Mesodermal cell (in vitro differentiated cells): Measurements from ENCODE around the gene TMEM53.

Experiments
- H3K27ac ChIP-seq: 2 replicates; pipeline ENCODE4 v1.7.0; 2013; ENCODE audit warnings: mild to moderate bottlenecking, low read depth, low read length, moderate library complexity; ENCODE audit not compliant: severe bottlenecking
- H3K36me3 ChIP-seq: 2 replicates; pipeline ENCODE4 v1.7.1; 2013; ENCODE audit warnings: mild to moderate bottlenecking, low read length, moderate library complexity; ENCODE audit not compliant: control insufficient read depth, insufficient read depth
- H3K4me1 ChIP-seq: one replicate; pipeline ENCODE4 v1.7.1; 2013; ENCODE audit warnings: mild to moderate bottlenecking, low read length; ENCODE audit not compliant: insufficient read depth, control insufficient read depth, poor library complexity, severe bottlenecking
- H3K4me3 ChIP-seq: 2 replicates; pipeline ENCODE4 v1.7.0; 2013; ENCODE audit warnings: low read length, control low read depth, mild to moderate bottlenecking; ENCODE audit not compliant: insufficient read depth, poor library complexity, severe bottlenecking; ENCODE audit errors: extremely low read depth
- H3K9me3 ChIP-seq: 2 replicates; pipeline ENCODE4 v1.7.1; 2013; ENCODE audit warnings: mild to moderate bottlenecking, low read length, moderate library complexity; ENCODE audit not compliant: control insufficient read depth
- WGBS, 2 experiments: methylation state at CpG; one replicate each; pipeline ENCODE4 v1.1.5; 2013; ENCODE audit warnings: missing lambda C conversion rate in 2 of 2; ENCODE audit not compliant: insufficient coverage in 2 of 2; 5-methylcytosine and 5-hydroxymethylcytosine counted together

TMEM53 gene

DNA sequence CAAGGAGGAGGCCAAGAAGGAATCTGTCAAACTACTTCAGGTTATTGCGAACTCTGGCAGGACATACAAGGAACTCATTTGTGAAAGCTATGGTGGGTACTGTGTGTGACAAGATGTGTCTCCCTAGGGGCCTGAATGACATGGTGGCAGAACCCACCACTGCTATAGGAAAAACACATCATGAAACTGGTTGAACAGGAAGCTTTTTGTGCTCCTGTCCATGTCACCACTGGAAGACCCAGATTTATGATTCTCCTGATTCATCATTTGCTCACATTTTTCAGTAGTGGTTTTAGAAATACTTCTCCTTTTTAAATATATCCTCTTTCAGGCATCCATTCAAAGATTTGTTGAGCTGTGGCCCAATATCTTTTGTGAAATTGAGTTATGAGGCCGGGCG is 23.9 kb upstream of the TMEM53 start:
- no peak overlapping the region for H3K27ac ChIP-seq
- WGBS, 2 experiments = 100% methylated on average over 1 to 3 of the region's 3 CpGs
- H3K4me3 ChIP-seq = no peak overlapping the region
- no peaks in the 10 kb centered on the region for H3K4me1 ChIP-seq
- H3K9me3 ChIP-seq = no peaks in the 10 kb centered on the region
- no peaks in the 10 kb centered on the region for H3K36me3 ChIP-seq

DNA sequence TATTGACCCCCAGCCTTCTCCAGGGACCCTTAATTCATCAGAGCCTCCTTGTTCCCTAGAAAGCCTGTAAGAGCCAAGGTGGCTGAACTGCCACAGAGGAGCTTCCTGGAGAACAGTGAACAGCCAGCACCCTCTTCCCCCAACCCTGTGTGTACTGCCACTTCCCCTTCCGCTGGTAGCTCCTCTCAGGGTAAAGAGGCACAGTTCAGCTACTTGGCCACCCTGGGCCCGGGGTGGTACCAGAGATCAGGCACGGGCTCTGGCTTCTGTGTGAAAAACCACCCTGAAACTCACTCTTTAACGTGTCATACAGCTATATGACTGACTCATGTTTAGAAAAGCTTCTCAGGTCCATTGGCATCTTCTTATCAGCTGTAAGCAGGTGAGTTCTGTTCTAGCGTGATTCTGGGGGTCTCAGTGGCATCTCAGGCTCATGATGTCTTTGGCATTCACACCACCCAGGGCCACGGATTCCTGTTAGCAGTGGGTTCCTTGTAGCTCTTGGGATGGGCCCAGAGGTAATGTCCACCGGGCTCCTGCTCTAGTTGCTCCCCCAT is 22.6 kb upstream of the TMEM53 start:
- Histone ChIP-seq H3K9me3 (no peaks in the 10 kb centered on the region), H3K4me3 (no peak overlapping the region), H3K36me3 (no peaks in the 10 kb centered on the region), H3K27ac (no peak overlapping the region), H3K4me1 (no peaks in the 10 kb centered on the region)
- 88 to 90% methylated on average over 6 of the region's 7 CpGs for WGBS, 2 experiments

DNA sequence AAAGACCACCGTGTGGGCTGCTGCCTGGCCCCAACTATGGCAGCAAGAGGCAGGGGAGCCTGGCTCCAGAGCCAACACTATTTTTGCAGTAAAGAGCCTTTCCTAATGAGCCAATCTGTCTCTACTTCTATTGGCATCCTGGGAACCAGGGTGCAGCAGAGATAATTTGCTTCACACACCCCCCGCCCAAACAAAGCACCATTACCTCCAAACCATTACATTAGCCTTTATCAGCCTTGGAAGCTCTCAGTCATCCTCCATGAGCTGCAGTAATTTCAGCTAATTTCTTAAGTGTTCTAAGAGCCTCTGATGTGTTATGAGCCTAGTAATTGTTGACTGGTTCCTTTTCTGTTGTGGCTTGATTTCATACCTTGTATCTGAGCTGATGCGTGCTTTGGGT is 21.8 kb upstream of the TMEM53 start:
- no peaks in the 10 kb centered on the region for H3K9me3 ChIP-seq
- H3K4me3 ChIP-seq = no peak overlapping the region
- no peaks in the 10 kb centered on the region for H3K36me3 ChIP-seq
- H3K4me1 ChIP-seq = no peaks in the 10 kb centered on the region
- no peak overlapping the region for H3K27ac ChIP-seq
- 89 to 92% methylated on average over 2 of the region's 3 CpGs for WGBS, 2 experiments

DNA sequence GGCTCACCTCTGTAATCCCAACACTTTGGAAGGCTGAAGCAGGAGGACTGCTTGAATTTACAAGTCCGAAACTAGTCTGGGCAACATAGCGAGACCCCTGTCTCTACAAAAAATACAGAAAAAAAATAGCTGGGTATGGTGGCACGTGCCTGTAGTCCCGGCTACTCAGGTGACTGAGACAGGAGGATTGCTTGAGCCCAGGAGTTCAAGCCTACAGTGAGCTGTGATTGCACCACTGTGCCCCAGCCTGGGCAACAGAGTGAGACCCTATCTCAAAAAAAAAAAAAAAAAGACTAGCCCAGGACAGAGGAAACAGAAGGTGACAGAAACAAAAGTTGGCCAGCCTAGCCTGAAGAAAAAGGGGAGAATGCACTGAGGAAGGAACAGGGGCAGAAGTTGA is 21.4 kb upstream of the TMEM53 start:
- Histone ChIP-seq H3K4me1 (no peaks in the 10 kb centered on the region), H3K27ac (no peak overlapping the region), H3K36me3 (no peaks in the 10 kb centered on the region), H3K9me3 (no peaks in the 10 kb centered on the region), H3K4me3 (no peak overlapping the region)
- WGBS, 2 experiments = 92 to 93% methylated on average over 2 to 4 of the region's 4 CpGs

DNA sequence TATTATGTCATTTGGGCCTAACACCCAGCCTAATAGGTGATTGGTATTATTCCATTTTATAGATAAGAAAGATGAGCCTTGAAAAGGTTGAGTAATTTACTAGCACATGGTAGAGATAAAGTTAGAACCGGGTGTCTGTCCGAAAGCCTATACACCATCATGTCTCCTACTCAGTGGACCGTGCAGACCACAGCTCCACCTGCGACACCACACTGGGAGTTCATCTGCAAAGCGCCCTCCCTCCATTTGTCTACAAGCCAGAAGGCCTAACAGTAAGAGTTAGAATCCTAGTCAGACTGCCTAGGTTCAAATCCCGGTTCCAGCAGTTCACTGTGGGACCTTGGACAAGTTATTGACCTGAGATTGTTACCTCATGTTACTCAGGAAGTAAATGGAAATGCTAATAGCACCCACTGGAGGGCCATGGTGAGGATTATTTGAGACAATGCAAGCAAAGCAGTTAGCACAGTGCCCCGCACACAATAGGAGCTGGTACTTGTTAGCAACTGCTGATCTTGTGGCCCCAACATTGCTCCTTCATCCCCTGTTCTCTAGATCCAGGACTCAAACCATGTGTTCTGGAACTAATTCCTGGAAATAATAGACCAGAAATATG is 20.7 kb upstream of the TMEM53 start:
- Histone ChIP-seq H3K4me3 (no peak overlapping the region), H3K9me3 (no peaks in the 10 kb centered on the region), H3K4me1 (no peaks in the 10 kb centered on the region), H3K27ac (no peak overlapping the region), H3K36me3 (no peaks in the 10 kb centered on the region)
- 93 to 99% methylated on average over 2 to 7 of the region's 7 CpGs for WGBS, 2 experiments

DNA sequence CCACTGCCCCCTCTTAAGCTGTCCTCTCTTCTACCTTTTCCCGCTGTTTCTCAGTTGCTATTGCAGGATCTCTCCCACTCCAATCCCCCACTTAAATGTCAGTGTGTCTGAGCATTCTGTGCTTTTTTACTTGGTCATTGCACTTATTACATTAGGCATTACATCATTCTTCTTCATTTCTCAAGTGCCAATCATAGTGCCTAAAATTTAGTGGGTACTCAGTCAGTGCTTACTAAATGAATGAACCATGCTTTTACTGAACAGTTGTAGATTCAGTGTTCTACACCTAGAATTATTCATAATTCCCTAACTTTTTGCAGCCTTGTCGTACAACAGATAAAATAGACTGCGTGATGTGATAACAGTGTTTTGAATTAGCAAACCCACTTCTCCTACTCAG is 19.6 kb upstream of the TMEM53 start:
- H3K27ac ChIP-seq = no peak overlapping the region
- H3K36me3 ChIP-seq = no peaks in the 10 kb centered on the region
- H3K4me1 ChIP-seq = no peaks in the 10 kb centered on the region
- WGBS, 2 experiments = 100% methylated on average over 1 to 3 of the region's 3 CpGs
- H3K9me3 ChIP-seq = no peaks in the 10 kb centered on the region
- no peak overlapping the region for H3K4me3 ChIP-seq

DNA sequence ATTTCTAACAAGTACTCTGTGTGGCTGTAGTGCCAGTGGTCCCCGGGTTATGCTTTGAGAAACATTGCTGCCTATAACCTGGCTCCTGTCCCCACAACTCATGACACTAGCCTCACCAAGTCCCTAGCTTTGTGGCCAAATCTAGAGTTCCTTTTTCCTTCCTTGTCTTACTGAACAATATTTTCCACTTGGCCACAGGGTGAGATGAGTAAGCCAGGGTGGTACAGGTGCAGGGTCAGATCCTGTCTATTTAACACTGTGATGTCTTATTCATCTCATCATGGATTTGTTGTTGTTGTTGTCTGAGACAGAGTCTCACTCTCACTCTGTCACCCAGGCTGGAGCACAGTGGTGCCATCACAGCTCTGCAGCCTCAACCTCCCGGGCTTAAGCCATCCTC is 18.9 kb upstream of the TMEM53 start:
- 84 to 86% methylated on average over 1 to 2 of the region's 2 CpGs for WGBS, 2 experiments
- H3K9me3 ChIP-seq = no peaks in the 10 kb centered on the region

DNA sequence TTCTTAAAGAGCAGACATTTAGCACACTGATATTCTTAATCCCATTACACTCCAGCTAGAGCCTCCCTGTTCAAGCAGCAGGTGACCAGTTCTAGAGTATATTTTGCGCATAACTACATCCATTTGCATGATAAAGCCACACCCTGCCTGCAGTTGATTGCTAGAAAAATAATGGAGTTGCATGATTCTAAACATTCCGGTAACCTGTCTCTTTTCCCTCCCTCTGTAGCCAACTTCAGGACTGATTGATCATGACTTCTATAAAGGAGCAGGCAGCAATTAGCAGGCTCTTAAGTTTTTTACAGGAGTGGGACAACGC is 15.1 kb upstream of the TMEM53 start:
- Histone ChIP-seq H3K27ac (no peak overlapping the region), H3K36me3 (no peaks in the 10 kb centered on the region), H3K4me3 (no peak overlapping the region), H3K9me3 (no peaks in the 10 kb centered on the region), H3K4me1 (no peaks in the 10 kb centered on the region)
- 79 to 81% methylated on average over 2 to 3 of the region's 3 CpGs for WGBS, 2 experiments

More for the DNA sequence above, 18.9 kb upstream of the TMEM53 start:
- Histone ChIP-seq H3K4me3 (no peak overlapping the region), H3K36me3 (no peaks in the 10 kb centered on the region), H3K4me1 (no peaks in the 10 kb centered on the region), H3K27ac (no peak overlapping the region)

DNA sequence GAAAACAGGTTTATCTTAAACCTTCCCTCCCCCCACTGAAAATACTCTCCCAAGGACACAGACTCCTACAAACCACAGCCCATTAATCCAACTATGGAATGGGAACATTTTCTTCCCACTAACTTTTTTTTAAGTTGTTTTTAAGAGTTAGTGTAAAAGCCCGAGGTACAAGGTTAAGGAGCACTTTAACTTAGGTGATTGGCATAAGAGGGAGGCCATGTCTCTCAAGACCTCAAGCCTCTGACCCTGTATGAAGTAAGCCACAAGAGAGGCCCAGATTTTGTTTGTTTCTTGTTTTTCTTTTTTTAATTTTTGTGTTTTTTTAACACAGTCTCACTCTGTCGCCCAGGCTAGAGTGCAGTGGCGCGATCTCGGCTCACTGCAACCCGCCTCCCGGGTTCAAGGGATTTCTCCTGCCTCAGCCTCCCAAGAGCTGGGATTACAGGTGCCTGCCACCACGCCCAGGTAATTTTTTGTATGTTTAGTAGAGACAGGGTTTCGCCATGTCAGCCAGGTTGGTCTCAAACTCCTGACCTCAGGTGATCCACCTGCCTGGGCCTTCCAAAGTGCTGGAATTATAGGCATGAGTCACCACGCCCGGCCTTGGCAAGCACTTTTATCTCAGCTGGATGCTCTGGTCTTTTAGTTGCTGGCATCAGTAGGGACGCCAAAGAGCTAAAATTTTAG is 14.6 kb upstream of the TMEM53 start:
- WGBS, 2 experiments = 88% methylated on average over 10 to 11 of the region's 12 CpGs
- Histone ChIP-seq H3K27ac (no peak overlapping the region), H3K9me3 (no peaks in the 10 kb centered on the region), H3K4me3 (no peak overlapping the region), H3K4me1 (no peaks in the 10 kb centered on the region), H3K36me3 (no peaks in the 10 kb centered on the region)

DNA sequence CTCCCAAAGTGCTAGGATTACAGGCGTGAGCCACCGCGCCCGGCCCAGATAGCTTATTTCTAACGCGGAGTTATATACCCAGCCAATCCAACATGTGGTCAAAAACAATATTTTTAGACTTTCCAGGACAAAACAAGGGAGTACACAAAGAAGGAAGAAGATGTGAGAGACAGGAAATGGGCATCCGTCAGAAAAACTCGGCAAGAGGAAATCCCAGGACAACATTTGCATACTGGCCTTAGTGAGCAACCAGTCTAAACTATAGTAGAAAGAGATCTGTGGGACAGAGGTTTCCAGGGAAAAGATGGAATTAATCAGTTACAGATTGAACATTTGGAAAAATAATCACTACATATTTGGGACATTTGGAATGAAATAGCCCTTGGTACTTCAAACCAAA is 11.6 kb upstream of the TMEM53 start:
- Histone ChIP-seq H3K9me3 (no peaks in the 10 kb centered on the region), H3K36me3 (no peaks in the 10 kb centered on the region), H3K4me3 (no peak overlapping the region), H3K4me1 (no peaks in the 10 kb centered on the region), H3K27ac (no peak overlapping the region)
- WGBS, 2 experiments = 92 to 96% methylated on average over 2 to 7 of the region's 8 CpGs

DNA sequence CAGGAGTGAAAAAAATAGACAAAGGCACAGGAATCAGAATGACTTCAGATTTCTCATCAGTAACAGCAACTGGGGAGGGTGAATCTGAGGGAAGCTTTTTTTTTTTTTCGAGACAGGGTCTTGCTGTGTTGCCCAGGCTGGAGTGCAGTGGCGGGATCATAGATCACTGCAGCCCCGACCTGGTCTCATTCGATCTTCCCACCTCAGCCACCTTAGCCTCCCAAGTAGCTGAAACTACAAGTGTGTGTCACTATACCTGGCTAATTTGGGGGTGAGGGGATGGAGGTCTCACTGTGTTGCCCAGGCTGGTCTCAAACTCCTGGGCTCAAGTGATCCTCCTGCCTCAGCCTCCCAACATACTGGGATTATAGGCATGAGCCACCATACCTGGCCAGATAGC is 10.9 kb upstream of the TMEM53 start:
- 100% methylated on average over 1 to 3 of the region's 4 CpGs for WGBS, 2 experiments
- no peak overlapping the region for H3K27ac ChIP-seq
- H3K4me1 ChIP-seq = no peaks in the 10 kb centered on the region
- H3K4me3 ChIP-seq = no peak overlapping the region
- no peaks in the 10 kb centered on the region for H3K36me3 ChIP-seq
- H3K9me3 ChIP-seq = no peaks in the 10 kb centered on the region
